ENCODE measurements around the gene HJV.
"Not testable (repeated sequence)": the region's sequence is repeated elsewhere in the genome, so short reads cannot be mapped to it uniquely, and the experiment has no call there.

HJV gene

DNA sequence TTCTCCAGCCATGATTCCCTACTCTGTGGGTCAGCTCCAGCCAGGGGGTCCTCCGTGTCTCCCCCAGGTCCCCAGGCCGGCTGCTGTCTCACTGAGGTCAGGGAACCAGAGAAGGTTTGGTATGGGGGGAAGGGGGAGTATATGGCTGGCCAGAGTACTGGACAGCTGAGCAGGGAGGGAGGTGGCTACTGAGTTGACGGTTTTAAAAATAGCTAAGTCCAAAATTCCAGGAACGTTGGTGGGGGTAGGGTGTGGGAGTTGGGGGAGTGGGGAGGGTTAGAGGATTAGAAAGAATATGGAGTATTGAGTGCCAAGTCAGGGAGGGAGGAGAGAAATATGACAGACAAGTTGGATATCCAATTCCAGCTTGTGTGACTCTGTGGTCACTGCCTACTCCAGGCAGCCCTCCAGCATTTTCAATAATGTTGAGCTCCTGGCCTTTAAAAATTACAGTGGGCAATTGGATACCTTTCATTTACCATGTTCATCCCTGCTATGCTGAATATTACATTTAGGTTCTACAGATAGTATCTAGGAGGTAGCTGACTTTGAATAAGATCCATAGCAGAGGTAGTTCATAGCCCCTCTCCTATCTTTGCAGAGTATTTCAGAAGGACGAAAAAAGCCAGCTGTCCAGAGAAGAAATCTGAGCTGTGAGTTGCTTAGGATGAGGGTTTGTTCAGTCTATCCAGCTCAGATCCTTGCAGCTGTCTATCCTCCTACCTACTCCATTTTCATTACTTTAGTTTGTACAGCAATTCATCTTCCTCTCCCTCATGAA, at the start of gene HJV:
TSS of gene HJV (minus strand) at position 114 of the 781 bp plus-strand sequence. CDS start 1,504 bp downstream, outside the sequence.
- DNase-seq, result no peak

DNA sequence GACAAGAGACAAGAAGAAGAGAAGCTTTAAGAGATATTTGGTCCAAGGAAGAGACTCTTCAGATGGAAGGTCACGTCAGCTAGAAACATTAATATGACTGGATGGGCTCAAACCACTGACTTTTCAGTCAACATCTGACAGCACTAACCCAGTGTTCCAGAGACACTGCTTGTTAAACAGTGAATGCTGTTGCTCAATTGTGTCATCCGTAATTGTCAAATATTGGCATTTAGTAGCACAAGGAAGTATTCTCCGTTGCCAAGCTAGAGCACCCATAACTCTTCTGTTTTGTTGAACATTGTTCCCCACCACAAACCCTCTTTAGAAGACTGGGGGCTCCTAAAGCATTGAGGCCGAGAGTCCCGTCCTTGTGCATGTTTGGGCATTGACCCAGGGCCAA, 37.6 kb upstream of the HJV start:
- not testable (repeated sequence) for DNase-seq

DNA sequence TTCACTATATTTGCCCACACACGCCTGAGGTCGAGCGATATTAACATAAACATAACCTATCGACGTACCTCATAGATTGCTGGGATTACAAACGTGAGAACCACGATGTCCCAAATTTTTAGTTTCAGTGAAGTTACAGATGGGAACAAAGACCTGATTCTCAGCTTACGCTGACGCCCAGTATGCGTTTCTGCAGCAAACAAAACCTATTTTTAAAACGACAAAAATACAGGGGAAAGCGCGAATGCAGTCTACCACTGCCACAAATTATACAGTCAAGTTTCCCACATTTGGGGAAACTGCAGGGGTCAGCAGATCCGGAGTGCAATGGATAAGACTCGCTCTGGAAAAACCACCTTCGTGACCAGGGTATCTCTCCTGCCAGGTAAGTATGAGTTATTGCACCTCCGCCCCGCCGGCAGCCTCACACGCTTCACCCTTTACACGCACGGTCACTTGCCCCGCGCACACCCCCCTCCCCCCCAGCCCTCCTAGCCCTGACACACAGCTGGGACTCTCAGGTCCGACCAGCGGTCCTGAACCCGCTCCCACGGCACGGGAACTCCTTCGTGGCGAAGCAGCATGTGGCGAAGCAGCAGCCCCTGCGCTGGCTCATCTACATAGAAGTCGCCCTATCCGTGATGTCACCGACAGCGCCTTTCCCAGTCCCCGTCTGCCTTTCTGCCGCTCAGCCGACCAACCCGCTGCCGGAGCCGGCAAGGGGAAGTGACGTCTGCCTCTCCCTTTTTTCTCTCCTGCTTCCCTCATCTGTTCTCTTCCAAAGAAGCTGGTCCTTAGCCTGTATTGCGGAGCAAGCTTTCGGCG, 30.5 kb upstream of the HJV start:
- peak; percentile 92 for DNase-seq

DNA sequence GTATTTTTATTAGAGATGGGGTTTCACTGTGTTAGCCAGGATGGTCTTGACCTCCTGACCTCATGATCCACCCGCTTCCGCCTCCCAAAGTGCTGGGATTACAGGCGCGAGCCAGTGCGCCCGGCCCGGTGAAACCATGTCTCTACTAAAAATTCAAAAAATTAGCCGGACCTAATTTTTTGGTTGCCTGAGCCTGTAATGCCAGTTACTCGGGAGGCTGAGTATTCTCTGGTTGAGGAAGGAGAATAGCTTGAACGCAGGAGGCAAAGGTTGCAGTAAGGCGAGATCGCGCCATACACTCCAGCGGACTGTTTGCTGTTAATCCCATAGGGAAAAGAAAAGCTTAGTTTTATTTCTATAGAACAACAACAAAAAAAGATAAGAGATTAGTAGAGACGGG, 29.9 kb upstream of the HJV start:
- no peak for DNase-seq

DNA sequence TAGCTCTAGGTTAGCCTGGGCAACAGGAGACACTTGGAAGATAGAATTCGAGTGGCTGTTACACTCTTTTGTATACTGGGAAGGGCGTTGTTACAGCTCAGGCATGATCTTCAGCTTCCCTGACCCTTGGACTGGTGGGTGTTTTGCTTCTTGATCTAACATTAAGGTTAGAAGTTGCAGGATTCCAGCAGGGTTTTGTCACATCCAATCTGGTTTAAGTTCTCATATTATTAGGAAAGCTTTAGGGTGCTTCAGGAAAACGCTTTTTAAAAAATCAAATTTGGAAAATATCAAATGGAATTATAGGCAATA, 29.1 kb upstream of the HJV start:
- DNase-seq, result not testable (repeated sequence)

DNA sequence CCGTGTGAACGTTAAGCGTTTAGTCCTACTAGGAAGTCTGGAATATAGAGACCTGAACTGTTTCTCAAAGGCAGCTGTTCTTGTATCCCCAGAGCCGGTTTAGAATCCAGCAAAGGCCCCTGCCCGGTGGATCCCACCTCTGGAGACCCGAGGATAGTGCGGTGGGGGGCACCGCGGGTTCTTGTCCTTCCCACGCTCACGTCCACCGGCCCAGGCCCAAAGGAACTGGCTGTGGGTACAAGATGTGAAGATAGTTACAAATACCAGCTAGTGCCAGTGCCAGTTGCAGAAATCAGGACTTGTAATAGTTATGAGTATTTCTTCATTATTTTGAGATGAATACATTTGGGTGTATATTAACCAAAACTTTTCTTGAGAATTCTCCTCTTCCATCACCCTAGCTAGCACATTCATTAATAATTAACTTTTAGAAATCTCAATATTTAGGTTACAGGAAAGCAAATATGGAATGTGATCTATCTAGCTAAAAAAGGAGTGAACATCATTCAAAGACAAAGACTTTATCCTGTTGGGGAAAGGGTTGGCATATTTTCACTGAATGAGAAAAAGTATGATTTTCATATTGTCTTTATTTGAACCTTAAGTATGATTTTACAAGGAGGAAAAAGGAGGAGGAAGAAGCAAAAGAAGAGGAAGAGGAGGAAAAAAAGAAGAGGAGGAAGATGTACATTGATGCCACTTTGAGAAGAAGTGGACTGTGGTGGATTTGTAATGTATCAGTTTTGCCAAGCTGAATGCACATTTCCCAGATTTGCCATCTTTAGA, 28.5 kb upstream of the HJV start:
- not testable (repeated sequence) for DNase-seq

DNA sequence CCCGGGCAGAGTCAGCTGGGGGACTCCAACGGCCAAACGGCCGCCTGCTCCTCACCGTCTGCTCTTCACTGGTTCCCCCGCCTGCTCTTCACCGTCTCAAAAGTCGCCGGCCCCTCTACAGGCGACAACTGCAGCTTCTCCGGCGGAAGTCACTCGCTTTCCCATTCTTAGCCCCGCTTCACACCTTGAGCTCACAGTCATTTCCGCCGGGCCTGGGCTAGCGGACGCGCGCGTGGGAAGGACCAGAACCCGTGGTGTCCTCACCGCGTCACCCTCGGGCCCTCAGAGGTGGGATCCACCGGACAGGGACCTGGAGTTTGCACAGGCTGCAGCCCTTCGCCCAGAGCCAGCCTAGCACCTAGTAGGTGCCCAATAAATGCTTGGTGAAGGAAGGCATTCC, 27.9 kb upstream of the HJV start:
- DNase-seq, result no peak

DNA sequence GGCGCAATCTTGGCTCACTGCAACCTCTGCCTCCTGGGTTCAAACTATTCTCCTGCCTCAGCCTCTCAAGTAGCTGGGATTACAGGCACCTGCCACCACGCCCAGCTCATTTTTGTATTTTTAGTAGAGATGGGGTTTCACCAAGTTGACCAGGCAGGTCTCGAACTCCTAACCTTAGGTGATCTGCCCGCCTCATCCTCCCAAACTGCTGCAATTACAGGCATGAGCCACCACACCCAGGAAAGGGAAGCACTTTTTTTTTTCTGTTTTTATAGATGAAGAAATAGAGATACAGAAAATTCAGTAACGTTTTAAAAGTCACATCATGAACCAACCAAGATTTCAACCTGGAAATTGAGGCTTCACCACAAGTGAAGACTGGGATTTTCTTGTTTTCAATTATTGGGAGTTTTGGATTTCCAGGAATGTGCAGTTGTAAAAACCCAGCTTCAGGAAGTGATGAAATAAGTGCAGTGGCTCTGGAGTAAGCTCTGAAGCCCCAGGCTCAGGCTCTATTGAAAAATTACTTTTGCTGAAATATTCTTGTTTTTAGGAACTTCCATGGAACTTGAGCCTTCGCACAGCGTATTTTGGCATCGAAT, 27.1 kb upstream of the HJV start:
- DNase-seq, result not testable (repeated sequence)

DNA sequence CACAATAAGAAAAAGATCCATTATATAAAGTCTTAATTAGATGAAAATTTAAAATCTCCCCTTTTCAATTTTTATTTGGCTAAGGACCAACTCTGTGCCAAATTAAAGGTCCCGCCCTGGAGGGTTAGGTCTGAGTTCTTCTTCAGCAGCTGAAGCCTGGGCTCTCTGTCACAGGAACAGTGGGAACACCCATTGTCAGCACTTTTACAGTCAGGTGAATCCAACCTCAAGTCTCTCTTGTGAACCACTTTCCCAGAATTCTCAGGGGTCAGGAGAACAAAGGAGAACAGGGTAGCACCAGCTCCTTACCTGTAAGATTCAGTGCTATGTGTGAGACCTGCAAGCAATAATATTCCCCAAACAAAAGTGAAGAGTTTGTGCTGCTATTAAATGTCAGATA, 25.1 kb upstream of the HJV start:
- no peak for DNase-seq

DNA sequence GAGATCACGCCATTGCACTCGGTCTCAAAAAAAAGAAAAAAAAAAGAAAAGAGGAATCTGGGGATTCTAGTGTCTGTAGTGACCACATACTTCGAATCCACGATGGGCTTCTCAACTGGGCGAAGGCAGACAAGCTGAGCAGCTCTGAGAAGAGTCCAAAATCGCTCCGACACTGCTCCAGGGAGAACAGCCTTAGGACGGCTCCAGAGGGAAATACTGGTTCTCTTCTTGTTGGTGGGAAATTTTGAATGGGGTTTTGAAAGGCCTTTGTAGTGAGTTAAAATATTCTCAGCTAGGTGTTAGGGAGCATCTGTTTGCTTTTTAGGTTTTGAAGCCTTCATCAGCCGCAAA, 18.3 kb upstream of the HJV start:
- DNase-seq, result no peak

DNA sequence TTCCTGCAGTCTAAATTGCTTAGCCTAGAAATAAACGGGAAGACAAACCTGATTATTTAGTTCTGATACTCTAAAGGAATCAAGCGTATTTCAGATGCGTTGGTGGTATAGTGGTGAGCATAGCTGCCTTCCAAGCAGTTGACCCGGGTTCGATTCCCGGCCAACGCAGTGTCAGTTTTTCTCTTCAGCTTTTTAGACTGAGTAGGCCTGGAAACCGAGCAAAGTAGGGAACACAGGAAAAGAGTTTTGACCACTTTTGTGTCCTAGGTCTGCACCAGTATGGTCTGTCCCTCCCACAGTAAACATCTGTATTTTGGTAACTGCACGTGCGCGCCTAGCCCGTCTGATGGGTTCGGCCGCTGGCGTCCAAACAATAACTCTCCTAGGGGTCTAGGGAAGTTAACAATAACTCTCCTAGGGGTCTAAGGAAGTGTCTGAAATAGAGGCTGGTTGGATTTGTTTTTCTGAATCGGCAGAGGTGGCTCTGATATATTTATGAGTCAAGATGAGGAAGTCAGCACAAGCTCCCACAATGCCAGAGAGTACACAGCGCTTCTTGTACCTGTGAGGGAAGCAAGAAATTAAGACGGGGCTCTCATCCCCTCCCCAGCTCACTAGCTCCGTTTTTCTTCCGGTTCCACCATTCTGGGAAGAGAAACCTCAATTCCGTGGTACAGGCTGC, 15.6 kb upstream of the HJV start:
- peak; percentile 82 for DNase-seq

DNA sequence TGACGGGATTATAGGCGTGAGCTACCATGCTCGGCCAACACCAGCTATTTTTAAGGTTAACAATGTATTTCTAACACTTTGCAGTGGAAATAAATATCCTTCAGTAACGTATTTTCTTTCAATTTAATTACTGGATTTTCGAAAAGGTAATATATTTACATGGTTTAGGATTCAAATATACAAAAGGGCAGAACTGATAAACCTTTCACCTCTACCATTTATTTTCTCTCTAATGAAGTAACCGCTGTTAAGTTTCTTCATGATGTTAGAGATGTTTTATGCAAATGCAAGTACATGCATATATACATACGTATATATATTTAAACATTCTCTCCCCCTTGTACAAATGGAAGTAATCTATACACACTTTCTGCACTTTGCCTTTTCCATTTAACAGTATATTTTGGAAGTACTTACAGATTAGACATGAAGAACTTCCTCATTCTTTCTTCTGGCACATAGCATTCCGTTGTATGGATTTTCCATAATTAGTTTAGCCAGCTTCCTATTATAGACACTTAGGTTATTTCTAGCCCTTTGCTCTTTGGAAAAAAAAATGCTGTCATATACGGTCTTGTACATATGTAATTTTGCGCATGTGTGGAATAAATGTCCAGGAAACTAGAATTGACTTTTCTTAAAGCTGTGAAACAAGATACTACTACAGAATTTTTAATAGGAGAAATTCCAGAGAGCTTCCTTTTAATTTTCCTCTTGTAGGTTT, 14.9 kb upstream of the HJV start:
- no peak for DNase-seq

- DNase-seq, result no peak
These were observed 13.5 kb upstream of the HJV start for GRCh38 chr1:146035048-146035423.

GRCh38 chr1:146032631-146033219, 11.2 kb upstream of the HJV start:
- peak; percentile 20 for DNase-seq

- no peak for DNase-seq
These were observed 9.9 kb upstream of the HJV start for GRCh38 chr1:146031476-146031875.

- DNase-seq, result no peak
These were observed 7.6 kb upstream of the HJV start for GRCh38 chr1:146029117-146029516.

DNA sequence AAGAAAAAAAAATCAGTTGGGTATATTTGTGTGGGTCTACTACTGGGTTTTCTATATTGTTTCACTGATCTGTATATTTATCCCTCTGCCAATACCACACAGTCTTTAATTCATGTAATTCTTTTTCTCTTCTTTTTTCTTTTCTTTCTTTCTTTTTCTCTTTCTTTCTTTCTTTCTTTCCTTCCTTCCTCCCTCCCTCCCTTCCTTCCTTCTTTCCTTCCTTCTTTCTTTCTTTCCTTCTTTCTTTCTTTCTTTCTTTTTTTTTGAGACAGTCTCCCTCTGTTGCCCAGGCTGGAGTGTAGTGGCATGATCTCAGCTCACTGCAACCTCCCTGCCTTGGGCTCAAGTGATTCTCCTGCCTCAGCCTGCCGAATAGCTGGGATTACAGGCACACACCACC, 5.1 kb upstream of the HJV start:
- not testable (repeated sequence) for DNase-seq

- not testable (repeated sequence) for DNase-seq
These were observed 4.4 kb upstream of the HJV start for GRCh38 chr1:146025787-146026495.

- DNase-seq, result no peak
These were observed 1.0 kb upstream of the HJV start for GRCh38 chr1:146022403-146023127.

GRCh38 chr1:146021050-146021445, 487 bp downstream of the HJV start:
- DNase-seq, result no peak
